LNCaP clone FGC (cell line): ENCODE results near the gene GABPA.
A peak's percentile ranks its signal among the peaks of the same experiment; 100 is the strongest.
"Not testable (repeated sequence)": the region's sequence is repeated elsewhere in the genome, so short reads cannot be mapped to it uniquely, and the experiment has no call there.

Experiments
- DNase-seq: peaks from one replicate; pipeline ENCODE4 v3.0.0-alpha.2; 2011; ENCODE audit warnings: low read depth
- H3K4me3 ChIP-seq: 2 replicates; pipeline ENCODE4 v1.5.1; 2011; ENCODE audit warnings: mild to moderate bottlenecking, low read depth, low read length, control low read depth
- CTCF ChIP-seq: IDR thresholded peaks from 2 replicates; pipeline ENCODE4 v1.5.1; 2012; ENCODE audit warnings: mild to moderate bottlenecking; ENCODE audit not compliant: control insufficient read depth, insufficient read depth; ENCODE audit errors: extremely low read depth

Gene GABPA

DNA sequence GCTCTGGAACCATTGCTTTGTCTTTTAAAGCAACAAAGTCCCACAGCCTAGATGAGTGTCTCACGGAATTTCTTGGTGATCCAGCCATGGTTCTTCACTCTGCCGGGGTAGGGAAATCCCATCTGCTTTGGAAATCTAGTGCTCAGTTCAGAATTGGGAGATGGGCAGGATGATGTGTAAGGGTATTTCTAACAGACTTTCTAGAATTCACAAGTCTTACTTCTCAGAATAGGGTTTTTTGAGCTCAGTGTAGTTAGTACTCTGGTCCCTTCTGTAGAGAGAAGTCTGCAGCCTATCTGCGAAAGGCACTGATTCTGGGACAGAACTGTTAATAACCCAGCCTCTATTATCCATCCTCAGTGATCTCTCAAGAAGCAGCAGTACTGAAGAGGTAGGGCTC lies 25.3 kb downstream of the GABPA start:
- no peak for TF ChIP-seq CTCF
- no peak for DNase-seq
- H3K4me3 ChIP-seq: no peak overlapping the region

- no peak overlapping the region for H3K4me3 ChIP-seq
- DNase-seq: no peak
- TF ChIP-seq CTCF: no peak
These were observed 25.9 kb downstream of the GABPA start for GRCh38 chr21:25760677-25761076.

DNA sequence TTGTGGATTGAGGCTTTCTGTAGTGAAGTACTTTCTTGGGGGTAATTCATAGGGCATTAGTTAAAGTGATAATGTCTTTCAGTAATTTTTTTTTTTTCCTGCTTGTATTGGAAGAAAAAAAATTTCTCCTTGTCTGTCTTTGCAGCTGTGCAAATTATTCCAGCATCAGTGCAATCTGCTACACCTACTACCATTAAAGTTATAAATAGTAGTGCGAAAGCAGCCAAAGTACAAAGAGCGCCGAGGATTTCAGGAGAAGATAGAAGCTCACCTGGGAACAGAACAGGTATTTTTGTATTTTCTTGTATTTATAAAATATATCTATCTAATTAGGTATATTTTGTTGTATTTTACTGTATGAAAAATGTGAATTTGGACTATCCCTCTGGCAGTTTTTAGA lies 29.3 kb downstream of the GABPA start:
- H3K4me3 ChIP-seq: no peak overlapping the region
- DNase-seq: no peak
- TF ChIP-seq CTCF: no peak

DNA sequence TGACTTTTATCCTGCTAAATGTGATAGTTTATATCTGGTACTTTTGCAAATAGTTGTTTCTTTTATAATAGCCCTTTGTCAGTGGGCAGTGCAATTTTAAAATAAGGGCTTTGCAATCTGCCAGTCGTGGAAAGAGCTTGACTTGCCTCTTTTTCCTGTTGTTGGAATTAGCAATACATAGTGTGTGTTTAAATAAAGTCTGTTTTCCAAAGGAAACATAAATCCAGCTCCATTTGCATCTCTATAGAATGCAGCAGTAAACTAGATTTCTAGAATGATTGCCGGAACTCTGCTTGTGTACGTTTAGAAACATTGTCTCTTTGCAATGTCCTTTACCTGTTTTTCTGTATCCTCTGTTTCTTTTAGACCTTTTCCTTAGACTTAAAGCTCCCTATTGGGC lies 33.1 kb downstream of the GABPA start:
- no peak for TF ChIP-seq CTCF
- no peak for DNase-seq
- H3K4me3 ChIP-seq: no peak overlapping the region

DNA sequence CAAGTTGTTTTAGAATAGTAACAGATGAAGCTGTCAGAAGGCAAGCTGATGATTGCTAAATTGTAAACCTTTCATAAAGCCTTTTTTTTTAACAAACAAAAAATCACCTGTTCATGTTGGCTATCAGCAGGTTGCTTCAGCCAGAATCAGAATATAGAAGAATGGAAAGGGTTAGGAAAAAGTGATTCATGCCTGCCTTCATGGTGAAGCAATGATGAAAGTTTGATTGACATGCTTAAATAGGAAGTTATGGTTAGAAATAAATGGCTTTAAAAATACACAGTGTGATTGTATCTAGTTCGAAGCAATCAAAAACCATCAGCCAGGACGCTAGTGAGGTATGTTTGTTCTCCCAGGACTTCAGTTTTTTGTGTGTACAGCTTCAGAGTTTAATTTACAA lies 37.9 kb downstream of the GABPA start:
- peak; percentile 4 for DNase-seq
- H3K4me3 ChIP-seq: no peak overlapping the region
- TF ChIP-seq CTCF: no peak

DNA sequence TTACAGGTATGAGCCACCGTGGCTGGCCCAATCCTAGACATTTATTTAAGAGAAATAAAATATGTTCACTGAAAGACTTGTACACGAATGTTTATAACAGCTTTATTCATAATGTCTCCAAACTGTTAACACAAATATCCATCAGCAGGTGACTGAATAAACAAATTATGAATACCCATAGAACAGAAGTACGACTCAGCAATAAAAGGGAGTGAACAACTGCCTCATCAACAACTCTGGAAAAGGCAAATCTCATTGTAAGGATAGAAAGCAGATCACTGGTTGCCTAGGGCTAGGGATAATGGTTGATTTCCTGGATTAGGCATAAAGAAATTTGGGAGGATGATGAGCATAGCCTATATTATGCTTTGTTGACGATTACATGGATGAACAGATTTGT lies 41.7 kb downstream of the GABPA start:
- DNase-seq: no peak
- TF ChIP-seq CTCF: no peak
- no peak overlapping the region for H3K4me3 ChIP-seq

- H3K4me3 ChIP-seq, DNase-seq: not testable (repeated sequence)
These were observed 43.5 kb downstream of the GABPA start for GRCh38 chr21:25778126-25778875.
